ENCODE data around the gene TPSAB1.
"Not testable (repeated sequence)": the region's sequence is repeated elsewhere in the genome, so short reads cannot be mapped to it uniquely, and the experiment has no call there.

The TPSAB1 gene

DNA sequence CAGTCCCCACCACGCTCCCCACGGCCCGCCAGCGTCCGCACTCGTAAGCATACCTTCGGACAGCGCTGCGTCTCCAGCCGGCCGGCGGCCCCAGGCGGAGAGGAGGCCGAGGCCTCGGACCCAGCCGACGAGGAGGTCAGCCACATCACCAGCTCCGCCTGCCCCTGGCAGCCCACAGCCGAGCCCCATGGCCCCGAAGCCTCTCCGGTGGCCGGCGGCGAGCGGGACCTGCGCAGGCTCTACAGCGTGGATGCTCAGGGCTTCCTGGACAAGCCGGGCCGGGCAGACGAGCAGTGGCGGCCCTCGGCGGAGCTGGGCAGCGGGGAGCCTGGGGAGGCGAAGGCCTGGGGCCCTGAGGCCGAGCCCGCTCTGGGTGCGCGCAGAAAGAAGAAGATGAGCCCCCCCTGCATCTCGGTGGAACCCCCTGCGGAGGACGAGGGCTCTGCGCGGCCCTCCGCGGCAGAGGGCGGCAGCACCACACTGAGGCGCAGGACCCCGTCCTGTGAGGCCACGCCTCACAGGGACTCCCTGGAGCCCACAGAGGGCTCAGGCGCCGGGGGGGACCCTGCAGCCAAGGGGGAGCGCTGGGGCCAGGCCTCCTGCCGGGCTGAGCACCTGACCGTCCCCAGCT, 20.3 kb upstream of the TPSAB1 start:
- H3K27me3 ChIP-seq (ENCODE audit: insufficient read depth, low read length), result no peaks in the 10 kb centered on the region
- H3K4me3 ChIP-seq (ENCODE audit: low read length), result no peak overlapping the region
- no peaks in the 10 kb centered on the region for H3K4me1 ChIP-seq (ENCODE audit: insufficient read depth, low read length)
- H3K27ac ChIP-seq (ENCODE audit: low read length), result no peak overlapping the region
- H3K9me3 ChIP-seq (ENCODE audit: insufficient read depth, low read depth, low read length), result no peaks in the 10 kb centered on the region
- peaks cover 15% of the 10 kb centered on the region; the same call in 1 of the 2 replicates for H3K36me3 ChIP-seq (ENCODE audit: insufficient read depth, low read depth, low read length)
- H3K9ac ChIP-seq (ENCODE audit: low read depth, low read length), result no peak overlapping the region

DNA sequence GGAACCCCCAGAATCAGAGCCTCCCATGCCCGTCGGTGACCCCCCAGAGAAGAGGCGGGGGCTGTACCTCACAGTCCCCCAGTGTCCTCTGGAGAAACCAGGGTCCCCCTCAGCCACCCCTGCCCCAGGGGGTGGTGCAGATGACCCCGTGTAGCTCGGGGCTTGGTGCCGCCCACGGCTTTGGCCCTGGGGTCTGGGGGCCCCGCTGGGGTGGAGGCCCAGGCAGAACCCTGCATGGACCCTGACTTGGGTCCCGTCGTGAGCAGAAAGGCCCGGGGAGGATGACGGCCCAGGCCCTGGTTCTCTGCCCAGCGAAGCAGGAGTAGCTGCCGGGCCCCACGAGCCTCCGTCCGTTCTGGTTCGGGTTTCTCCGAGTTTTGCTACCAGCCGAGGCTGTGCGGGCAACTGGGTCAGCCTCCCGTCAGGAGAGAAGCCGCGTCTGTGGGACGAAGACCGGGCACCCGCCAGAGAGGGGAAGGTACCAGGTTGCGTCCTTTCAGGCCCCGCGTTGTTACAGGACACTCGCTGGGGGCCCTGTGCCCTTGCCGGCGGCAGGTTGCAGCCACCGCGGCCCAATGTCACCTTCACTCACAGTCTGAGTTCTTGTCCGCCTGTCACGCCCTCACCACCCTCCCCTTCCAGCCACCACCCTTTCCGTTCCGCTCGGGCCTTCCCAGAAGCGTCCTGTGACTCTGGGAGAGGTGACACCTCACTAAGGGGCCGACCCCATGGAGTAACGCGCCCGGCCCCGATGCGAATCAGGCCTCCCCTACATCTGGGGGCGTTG, 19.5 kb upstream of the TPSAB1 start:
- Histone ChIP-seq H3K36me3 (ENCODE audit: insufficient read depth, low read depth, low read length) (peaks cover 15% of the 10 kb centered on the region; the same call in 1 of the 2 replicates), H3K27me3 (ENCODE audit: insufficient read depth, low read length) (no peaks in the 10 kb centered on the region), H3K9ac (ENCODE audit: low read depth, low read length) (no peak overlapping the region), H3K4me1 (ENCODE audit: insufficient read depth, low read length) (no peaks in the 10 kb centered on the region), H3K9me3 (ENCODE audit: insufficient read depth, low read depth, low read length) (no peaks in the 10 kb centered on the region), H3K27ac (ENCODE audit: low read length) (no peak overlapping the region), H3K4me3 (ENCODE audit: low read length) (no peak overlapping the region)

DNA sequence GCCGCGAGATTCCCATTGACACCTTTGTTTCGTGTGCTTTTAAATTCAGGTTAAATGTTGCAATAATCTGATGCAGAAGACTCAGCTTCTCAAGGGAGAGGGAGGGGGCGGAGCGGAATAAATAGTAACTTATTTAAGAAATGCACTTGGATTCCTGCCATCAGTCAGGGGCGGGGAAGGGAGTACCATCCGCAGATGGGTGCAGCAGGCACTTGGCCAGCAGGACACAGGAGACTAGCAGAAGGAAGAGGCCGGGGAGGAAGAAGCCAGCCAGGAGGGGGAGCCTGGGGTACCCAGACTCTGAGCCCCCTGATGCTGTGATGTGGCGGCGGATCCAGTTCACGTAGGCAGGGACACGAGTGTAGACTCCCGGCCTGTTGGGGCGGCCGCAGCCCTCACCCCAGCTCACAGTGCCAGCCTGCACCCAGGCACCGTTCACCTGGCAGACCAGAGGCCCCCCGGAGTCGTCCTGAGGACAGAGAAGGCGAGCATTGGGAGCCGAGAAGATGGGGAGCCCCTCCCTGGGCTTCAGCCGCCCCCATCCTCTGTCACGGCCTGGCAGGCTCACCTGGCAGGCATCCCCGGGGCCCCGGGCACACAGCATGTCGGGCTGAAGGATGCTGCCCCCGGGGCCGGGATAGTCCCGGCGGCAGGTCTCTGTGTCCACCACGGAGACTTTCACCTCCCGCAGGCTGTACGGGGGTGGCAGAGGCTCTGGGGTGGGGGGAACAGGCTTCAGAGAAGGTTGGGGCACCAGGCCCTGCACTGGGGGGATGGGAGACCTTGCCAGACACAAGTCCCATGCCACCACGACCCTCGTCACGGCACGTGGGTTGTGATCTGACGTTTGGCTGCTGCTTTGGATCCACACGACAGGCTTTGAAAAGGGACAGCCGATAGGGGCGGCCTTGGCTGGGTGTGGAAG, 18.6 kb upstream of the TPSAB1 start:
- no peaks in the 10 kb centered on the region for H3K4me1 ChIP-seq (ENCODE audit: insufficient read depth, low read length)
- H3K4me3 ChIP-seq (ENCODE audit: low read length), result no peak overlapping the region
- no peak overlapping the region for H3K9ac ChIP-seq (ENCODE audit: low read depth, low read length)
- no peaks in the 10 kb centered on the region for H3K9me3 ChIP-seq (ENCODE audit: insufficient read depth, low read depth, low read length)
- peaks cover 15% of the 10 kb centered on the region; the same call in 1 of the 2 replicates for H3K36me3 ChIP-seq (ENCODE audit: insufficient read depth, low read depth, low read length)
- H3K27ac ChIP-seq (ENCODE audit: low read length), result no peak overlapping the region
- H3K27me3 ChIP-seq (ENCODE audit: insufficient read depth, low read length), result no peaks in the 10 kb centered on the region

GRCh38 chr16:1222553-1223354, 17.8 kb upstream of the TPSAB1 start:
- Histone ChIP-seq H3K9ac (ENCODE audit: low read depth, low read length) (no peak overlapping the region), H3K36me3 (ENCODE audit: insufficient read depth, low read depth, low read length) (0 out of 2 replicates have a peak, but pooled peaks cover 7% of the 10 kb centered on the region), H3K27ac (ENCODE audit: low read length) (no peak overlapping the region), H3K4me3 (ENCODE audit: low read length) (no peak overlapping the region), H3K9me3 (ENCODE audit: insufficient read depth, low read depth, low read length) (no peaks in the 10 kb centered on the region), H3K4me1 (ENCODE audit: insufficient read depth, low read length) (no peaks in the 10 kb centered on the region), H3K27me3 (ENCODE audit: insufficient read depth, low read length) (no peaks in the 10 kb centered on the region)

GRCh38 chr16:1223355-1224214, 16.9 kb upstream of the TPSAB1 start:
- Histone ChIP-seq H3K4me3 (ENCODE audit: low read length) (no peak overlapping the region), H3K9ac (ENCODE audit: low read depth, low read length) (no peak overlapping the region)

GRCh38 chr16:1224558-1224957, 15.9 kb upstream of the TPSAB1 start:
- H3K27me3 ChIP-seq (ENCODE audit: insufficient read depth, low read length), result no peaks in the 10 kb centered on the region
- H3K4me3 ChIP-seq (ENCODE audit: low read length), result no peak overlapping the region
- H3K4me1 ChIP-seq (ENCODE audit: insufficient read depth, low read length), result no peaks in the 10 kb centered on the region
- no peaks in the 10 kb centered on the region for H3K9me3 ChIP-seq (ENCODE audit: insufficient read depth, low read depth, low read length)
- 0 out of 2 replicates have a peak, but pooled peaks cover 5% of the 10 kb centered on the region for H3K36me3 ChIP-seq (ENCODE audit: insufficient read depth, low read depth, low read length)
- no peak overlapping the region for H3K27ac ChIP-seq (ENCODE audit: low read length)
- no peak overlapping the region for H3K9ac ChIP-seq (ENCODE audit: low read depth, low read length)

More at GRCh38 chr16:1223355-1224214, 16.9 kb upstream of the TPSAB1 start:
- Histone ChIP-seq H3K9me3 (ENCODE audit: insufficient read depth, low read depth, low read length) (no peaks in the 10 kb centered on the region), H3K27me3 (ENCODE audit: insufficient read depth, low read length) (no peaks in the 10 kb centered on the region), H3K27ac (ENCODE audit: low read length) (no peak overlapping the region), H3K36me3 (ENCODE audit: insufficient read depth, low read depth, low read length) (0 out of 2 replicates have a peak, but pooled peaks cover 5% of the 10 kb centered on the region), H3K4me1 (ENCODE audit: insufficient read depth, low read length) (no peaks in the 10 kb centered on the region)

- Histone ChIP-seq H3K4me3 (ENCODE audit: low read length) (no peak within 1 kb of the TSS), H3K9me3 (ENCODE audit: insufficient read depth, low read depth, low read length) (no peaks in the 10 kb centered on the region), H3K9ac (ENCODE audit: low read depth, low read length) (no peak within 1 kb of the TSS), H3K36me3 (ENCODE audit: insufficient read depth, low read depth, low read length) (0 out of 2 replicates have a peak, but pooled peaks cover 5% of the 10 kb centered on the region), H3K4me1 (ENCODE audit: insufficient read depth, low read length) (no peaks in the 10 kb centered on the region), H3K27me3 (ENCODE audit: insufficient read depth, low read length) (no peaks in the 10 kb centered on the region), H3K27ac (ENCODE audit: low read length) (no peak within 1 kb of the TSS)
Measured at GRCh38 chr16:1225051-1225451, 15.5 kb upstream of the TPSAB1 start, which contains the start of gene TPSG1. TPSG1 (minus strand) TSS chr16:1225268; CDS start chr16:1225252, 16 bp downstream.

GRCh38 chr16:1225728-1226311, 14.7 kb upstream of the TPSAB1 start:
- H3K36me3 ChIP-seq (ENCODE audit: insufficient read depth, low read depth, low read length); H3K9ac ChIP-seq (ENCODE audit: low read depth, low read length); H3K9me3 ChIP-seq (ENCODE audit: insufficient read depth, low read depth, low read length); H3K27me3 ChIP-seq (ENCODE audit: insufficient read depth, low read length); H3K4me1 ChIP-seq (ENCODE audit: insufficient read depth, low read length); H3K27ac ChIP-seq (ENCODE audit: low read length); H3K4me3 ChIP-seq (ENCODE audit: low read length): not testable (repeated sequence)

DNA sequence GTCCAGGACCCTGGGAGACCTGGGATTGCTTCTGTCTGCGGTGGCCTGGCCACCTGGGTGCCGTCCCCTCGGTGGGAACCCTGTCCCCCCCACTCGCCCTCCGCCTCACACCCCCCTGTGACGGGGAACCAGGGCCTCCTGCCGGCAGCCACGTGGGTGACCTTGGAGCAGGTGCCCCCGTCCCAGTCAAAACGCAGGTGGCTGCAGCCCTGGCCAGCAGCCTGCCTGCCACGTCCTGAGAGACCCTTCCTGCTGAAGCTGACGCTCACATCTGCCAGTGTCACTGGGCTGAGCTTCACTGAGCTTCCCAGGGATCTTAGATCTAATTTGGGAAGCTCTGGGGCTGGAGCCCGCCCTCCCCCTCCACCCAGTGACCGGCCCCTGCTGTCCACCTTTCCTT, 13.8 kb upstream of the TPSAB1 start:
- H3K4me1 ChIP-seq (ENCODE audit: insufficient read depth, low read length); H3K9me3 ChIP-seq (ENCODE audit: insufficient read depth, low read depth, low read length); H3K27me3 ChIP-seq (ENCODE audit: insufficient read depth, low read length); H3K36me3 ChIP-seq (ENCODE audit: insufficient read depth, low read depth, low read length); H3K27ac ChIP-seq (ENCODE audit: low read length); H3K4me3 ChIP-seq (ENCODE audit: low read length); H3K9ac ChIP-seq (ENCODE audit: low read depth, low read length): not testable (repeated sequence)

GRCh38 chr16:1228227-1228626, 12.3 kb upstream of the TPSAB1 start:
- not testable (repeated sequence) for H3K36me3 ChIP-seq (ENCODE audit: insufficient read depth, low read depth, low read length); H3K4me3 ChIP-seq (ENCODE audit: low read length); H3K27me3 ChIP-seq (ENCODE audit: insufficient read depth, low read length); H3K9me3 ChIP-seq (ENCODE audit: insufficient read depth, low read depth, low read length); H3K4me1 ChIP-seq (ENCODE audit: insufficient read depth, low read length); H3K27ac ChIP-seq (ENCODE audit: low read length); H3K9ac ChIP-seq (ENCODE audit: low read depth, low read length)
